Astrocyte (in vitro differentiated cells and primary cell): ENCODE data around the gene ATXN10. TPM values are rescaled to one million over a fixed set of nuclear protein-coding genes. Genes with fewer than 3 reads are reported as not detected.

Experiments used
- DNase-seq: peaks from one replicate; pipeline ENCODE4 v3.0.0-alpha.2; 2010; ENCODE audit warnings: low read depth
- FAIRE-seq: peaks from 2 replicates; lab custom pipeline; 2011; peaks lifted over from hg19 to GRCh38; lab: Jason Lieb, UNC
- H2AFZ ChIP-seq: 2 replicates; pipeline ENCODE4 v1.6.0; 2012; ENCODE audit warnings: low read depth, low read length, inconsistent platforms
- H3K27ac ChIP-seq: 2 replicates; pipeline ENCODE4 v1.5.1; 2011; ENCODE audit warnings: low read depth, low read length, inconsistent platforms
- H3K27me3 ChIP-seq: 2 replicates; pipeline ENCODE4 v1.6.0; 2011; ENCODE audit warnings: low read length, inconsistent platforms; ENCODE audit not compliant: insufficient read depth
- H3K36me3 ChIP-seq: 2 replicates; pipeline ENCODE4 v1.5.1; 2011; ENCODE audit warnings: low read length, inconsistent platforms; ENCODE audit not compliant: insufficient read depth
- H3K4me1 ChIP-seq: 2 replicates; pipeline ENCODE4 v1.5.1; 2011; ENCODE audit warnings: low read length, inconsistent platforms; ENCODE audit not compliant: insufficient read depth
- H3K4me2 ChIP-seq: 2 replicates; pipeline ENCODE4 v1.6.0; 2012; ENCODE audit warnings: low read length, inconsistent platforms
- H3K4me3 ChIP-seq: 2 replicates; pipeline ENCODE4 v1.5.1; 2011; ENCODE audit warnings: low read depth, mild to moderate bottlenecking, low read length, inconsistent platforms; ENCODE audit not compliant: insufficient read depth
- H3K79me2 ChIP-seq: 2 replicates; pipeline ENCODE4 v1.6.0; 2012; ENCODE audit warnings: mild to moderate bottlenecking, low read length, inconsistent platforms; ENCODE audit not compliant: insufficient read depth
- H3K9ac ChIP-seq: 2 replicates; pipeline ENCODE4 v1.6.0; 2012; ENCODE audit warnings: mild to moderate bottlenecking, low read length, inconsistent platforms
- H3K9me3 ChIP-seq: 2 replicates; pipeline ENCODE4 v1.5.1; 2012; ENCODE audit warnings: low read depth, mild to moderate bottlenecking, low read length, inconsistent platforms; ENCODE audit not compliant: insufficient read depth
- H4K20me1 ChIP-seq: 2 replicates; pipeline ENCODE4 v1.6.0; 2012; ENCODE audit warnings: low read length, inconsistent platforms; ENCODE audit not compliant: insufficient read depth
- H3K27ac Mint-ChIP-seq: one replicate; pipeline ENCODE4 v1.8.0; 2021; ENCODE audit warnings: mild to moderate bottlenecking, mixed read lengths; ENCODE audit not compliant: unreplicated experiment
- H3K27me3 Mint-ChIP-seq: one replicate; pipeline ENCODE4 v1.8.0; 2021; ENCODE audit warnings: low read depth, mixed read lengths; ENCODE audit not compliant: unreplicated experiment
- H3K36me3 Mint-ChIP-seq: one replicate; pipeline ENCODE4 v1.8.0; 2021; ENCODE audit warnings: low read depth, mixed read lengths; ENCODE audit not compliant: unreplicated experiment
- H3K4me1 Mint-ChIP-seq: one replicate; pipeline ENCODE4 v1.8.0; 2021; ENCODE audit warnings: low read depth, mixed read lengths; ENCODE audit not compliant: unreplicated experiment
- H3K4me3 Mint-ChIP-seq: one replicate; pipeline ENCODE4 v1.8.0; 2021; ENCODE audit warnings: mild to moderate bottlenecking, moderate library complexity, mixed read lengths; ENCODE audit not compliant: unreplicated experiment
- H3K9me3 Mint-ChIP-seq: one replicate; pipeline ENCODE4 v1.8.0; 2021; ENCODE audit warnings: mild to moderate bottlenecking, mixed read lengths; ENCODE audit not compliant: unreplicated experiment
- CTCF ChIP-seq: IDR thresholded peaks from 2 replicates; pipeline ENCODE4 v1.5.1; 2011; ENCODE audit warnings: low read depth, mild to moderate bottlenecking, inconsistent platforms, low read length, moderate library complexity; ENCODE audit not compliant: insufficient read depth
- EZH2 ChIP-seq: IDR thresholded peaks from 2 replicates; pipeline ENCODE4 v1.6.1; 2012; ENCODE audit warnings: mild to moderate bottlenecking, low read length, inconsistent platforms; ENCODE audit not compliant: insufficient read depth
- total RNA-seq: library from RNA; stranded (reverse); gene quantifications from 2 replicates; pipeline ENCODE4 v1.2.1, GENCODE V29; 2021

Gene ATXN10
- total RNA-seq, 1 donor from 2014 or later, result 195 TPM

- TF ChIP-seq EZH2 (no peak), CTCF (no peak)
- Histone ChIP-seq H3K9ac (no peak overlapping the region), H3K79me2 (no peaks in the 10 kb centered on the region), H3K4me3 (no peak overlapping the region), H3K36me3 (no peaks in the 10 kb centered on the region), H4K20me1 (peaks cover 3% of the 10 kb centered on the region), H2AFZ (no peak overlapping the region), H3K9me3 (no peaks in the 10 kb centered on the region), H3K27ac (no peak overlapping the region), H3K4me2 (peak overlapping the region; percentile 63), H3K27me3 (peaks cover 45% of the 10 kb centered on the region), H3K4me1 (peaks cover 9% of the 10 kb centered on the region)
- H3K27ac Mint-ChIP-seq, result no peak overlapping the region
- DNase-seq (no peak), FAIRE-seq (no peak)
- peaks cover 49% of the 10 kb centered on the region for H3K27me3 Mint-ChIP-seq
- H3K4me3 Mint-ChIP-seq, result no peak overlapping the region
- H3K4me1 Mint-ChIP-seq, result no peaks in the 10 kb centered on the region
- H3K36me3 Mint-ChIP-seq, result no peaks in the 10 kb centered on the region
- H3K9me3 Mint-ChIP-seq, result no peaks in the 10 kb centered on the region
These were observed 209.3 kb downstream of the ATXN10 start for GRCh38 chr22:45880716-45881523.

GRCh38 chr22:45881524-45881875, 209.9 kb downstream of the ATXN10 start:
- Mint-ChIP-seq H3K4me3 (no peak overlapping the region), H3K27me3 (peaks cover 49% of the 10 kb centered on the region), H3K9me3 (no peaks in the 10 kb centered on the region), H3K36me3 (no peaks in the 10 kb centered on the region), H3K27ac (no peak overlapping the region), H3K4me1 (no peaks in the 10 kb centered on the region)
- DNase-seq (no peak), FAIRE-seq (no peak)
- Histone ChIP-seq H3K79me2 (no peaks in the 10 kb centered on the region), H3K9ac (no peak overlapping the region), H3K27me3 (peaks cover 45% of the 10 kb centered on the region), H3K9me3 (no peaks in the 10 kb centered on the region), H3K27ac (no peak overlapping the region), H2AFZ (no peak overlapping the region), H3K4me3 (no peak overlapping the region), H3K36me3 (no peaks in the 10 kb centered on the region), H3K4me2 (no peak overlapping the region), H4K20me1 (peaks cover 3% of the 10 kb centered on the region), H3K4me1 (peaks cover 12% of the 10 kb centered on the region)
- no peak for TF ChIP-seq EZH2
- TF ChIP-seq CTCF, result no peak
